Fibroblast of pulmonary artery (primary cell): Measurements from ENCODE around the gene ZNF140.

Source experiments
- DNase-seq: peaks from one replicate; pipeline ENCODE4 v3.0.0-alpha.2; 2010; ENCODE audit warnings: low read depth
- H3K4me3 ChIP-seq: replicated peaks from 2 replicates; pipeline ENCODE4 v1.5.1; 2011; ENCODE audit warnings: low read depth, mild to moderate bottlenecking, control low read depth, low read length, moderate library complexity
- TF ChIP-seq, protein P1 (sequence below): IDR thresholded peaks from 2 replicates; pipeline ENCODE4 v1.5.1; 2011; ENCODE audit warnings: mild to moderate bottlenecking, control low read depth, low read length, inconsistent platforms; ENCODE audit errors: missing control alignments

The ZNF140 gene

DNA sequence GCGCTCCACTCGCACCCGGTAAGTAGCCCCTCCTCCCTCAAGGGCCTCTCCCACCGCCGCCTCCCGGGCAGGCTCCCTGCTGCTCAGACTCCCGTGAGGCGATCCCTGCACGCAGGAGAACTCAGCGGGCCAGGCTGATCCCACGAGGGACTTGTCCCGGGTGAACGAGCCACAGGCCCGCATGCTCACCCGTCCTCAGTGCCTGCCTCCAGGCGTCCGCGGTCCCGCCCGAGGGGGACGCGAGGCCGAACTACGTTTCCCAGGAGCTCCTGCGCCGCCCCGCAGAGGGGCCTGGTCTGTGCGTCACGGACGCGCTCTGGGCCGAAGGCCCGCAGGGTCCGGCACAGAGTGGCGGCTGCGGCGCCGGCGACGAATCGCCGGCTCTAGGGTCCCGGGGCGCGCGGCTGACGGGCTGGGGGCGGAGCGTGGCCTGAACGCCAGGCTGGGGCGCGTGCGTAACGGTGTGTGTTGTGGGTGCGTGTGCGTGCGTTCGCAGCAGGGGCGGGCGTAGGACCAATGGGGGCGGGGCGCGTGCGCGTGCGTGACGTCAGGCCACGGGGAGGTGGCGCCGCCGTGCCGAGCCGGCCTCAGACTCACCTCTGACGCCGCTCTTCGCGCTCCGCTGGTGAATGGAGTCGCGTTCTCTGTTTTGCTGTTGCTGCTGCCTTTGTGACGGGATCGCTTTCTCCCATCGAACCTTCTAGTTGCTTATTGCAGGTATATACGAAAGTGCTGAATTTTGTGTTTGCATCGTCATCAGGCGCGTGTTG lies 49.5 kb downstream of the ZNF140 start, which contains the start of the genes ZNF10 and ZNF891:
Gene ZNF10 (plus strand): TSS at position 590 of the 770 bp plus-strand sequence. CDS start 13,866 bp downstream, outside the sequence.
Gene ZNF891 (minus strand): TSS at position 237 of the 770 bp plus-strand sequence. CDS start 8,356 bp downstream, outside the sequence.
- peak; percentile 98 for DNase-seq
- TF ChIP-seq, protein P1, sequence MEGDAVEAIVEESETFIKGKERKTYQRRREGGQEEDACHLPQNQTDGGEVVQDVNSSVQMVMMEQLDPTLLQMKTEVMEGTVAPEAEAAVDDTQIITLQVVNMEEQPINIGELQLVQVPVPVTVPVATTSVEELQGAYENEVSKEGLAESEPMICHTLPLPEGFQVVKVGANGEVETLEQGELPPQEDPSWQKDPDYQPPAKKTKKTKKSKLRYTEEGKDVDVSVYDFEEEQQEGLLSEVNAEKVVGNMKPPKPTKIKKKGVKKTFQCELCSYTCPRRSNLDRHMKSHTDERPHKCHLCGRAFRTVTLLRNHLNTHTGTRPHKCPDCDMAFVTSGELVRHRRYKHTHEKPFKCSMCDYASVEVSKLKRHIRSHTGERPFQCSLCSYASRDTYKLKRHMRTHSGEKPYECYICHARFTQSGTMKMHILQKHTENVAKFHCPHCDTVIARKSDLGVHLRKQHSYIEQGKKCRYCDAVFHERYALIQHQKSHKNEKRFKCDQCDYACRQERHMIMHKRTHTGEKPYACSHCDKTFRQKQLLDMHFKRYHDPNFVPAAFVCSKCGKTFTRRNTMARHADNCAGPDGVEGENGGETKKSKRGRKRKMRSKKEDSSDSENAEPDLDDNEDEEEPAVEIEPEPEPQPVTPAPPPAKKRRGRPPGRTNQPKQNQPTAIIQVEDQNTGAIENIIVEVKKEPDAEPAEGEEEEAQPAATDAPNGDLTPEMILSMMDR = no peak
- H3K4me3 ChIP-seq = peak within 1 kb of the TSS; percentile 61

DNA sequence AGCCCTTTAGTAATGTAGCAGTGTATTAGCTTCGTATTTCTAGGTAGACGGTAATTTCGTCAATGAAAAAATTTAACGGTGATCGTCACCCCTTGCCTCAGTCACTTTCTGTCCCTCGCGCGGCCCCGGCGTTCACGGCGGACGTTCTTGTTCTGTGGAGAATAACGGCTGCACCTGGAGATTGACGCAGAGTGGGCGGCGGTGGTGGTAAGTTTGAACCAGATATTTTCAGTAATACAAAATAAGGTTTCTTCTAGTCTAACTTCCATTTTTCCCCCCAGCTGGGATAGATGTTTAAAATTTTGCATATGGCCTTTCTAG lies 50.0 kb downstream of the ZNF140 start:
- no peak for DNase-seq
- TF ChIP-seq, protein P1 = no peak
- H3K4me3 ChIP-seq = peak overlapping the region; percentile 61

DNA sequence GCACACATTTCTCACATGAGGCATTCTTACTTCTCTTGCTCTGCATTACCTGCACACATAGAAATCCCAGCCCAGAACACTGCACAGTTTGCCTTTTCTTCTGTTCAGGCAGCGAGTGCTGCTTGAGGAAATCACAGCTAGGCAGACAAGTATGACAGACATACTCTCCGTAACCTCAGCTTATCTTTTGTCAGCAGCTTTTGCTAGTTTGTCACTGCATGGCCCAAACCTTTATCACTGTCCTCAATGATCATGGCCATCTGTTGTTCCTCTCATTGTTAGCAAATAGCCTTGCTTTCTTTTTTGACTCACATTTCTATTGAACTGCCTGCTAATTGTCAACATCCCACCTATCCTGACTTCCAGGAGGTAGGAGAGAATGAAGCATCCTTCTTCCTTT lies 55.0 kb downstream of the ZNF140 start:
- TF ChIP-seq, protein P1 = no peak
- DNase-seq = no peak
- H3K4me3 ChIP-seq = no peak overlapping the region

DNA sequence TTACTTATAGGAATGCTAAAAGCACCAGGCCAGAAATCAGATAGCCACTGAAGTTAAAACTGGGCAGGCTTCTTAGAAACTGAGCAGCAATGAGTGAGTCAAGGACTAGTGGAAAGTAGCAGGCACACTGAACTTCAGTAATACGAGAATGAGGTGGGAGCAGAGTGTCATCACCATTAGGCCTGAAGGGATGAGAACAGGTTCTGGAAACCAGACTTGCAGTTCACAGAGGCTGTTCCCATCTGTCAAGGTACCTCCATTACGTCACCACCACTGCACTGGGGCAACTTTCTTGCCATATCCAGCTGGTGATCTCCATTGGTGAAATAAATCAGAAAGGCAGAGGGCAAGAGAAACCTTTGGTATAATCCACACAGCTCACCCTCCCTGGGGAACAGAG lies 65.3 kb downstream of the ZNF140 start:
- TF ChIP-seq, protein P1 = no peak
- H3K4me3 ChIP-seq = no peak overlapping the region
- DNase-seq = no peak

DNA sequence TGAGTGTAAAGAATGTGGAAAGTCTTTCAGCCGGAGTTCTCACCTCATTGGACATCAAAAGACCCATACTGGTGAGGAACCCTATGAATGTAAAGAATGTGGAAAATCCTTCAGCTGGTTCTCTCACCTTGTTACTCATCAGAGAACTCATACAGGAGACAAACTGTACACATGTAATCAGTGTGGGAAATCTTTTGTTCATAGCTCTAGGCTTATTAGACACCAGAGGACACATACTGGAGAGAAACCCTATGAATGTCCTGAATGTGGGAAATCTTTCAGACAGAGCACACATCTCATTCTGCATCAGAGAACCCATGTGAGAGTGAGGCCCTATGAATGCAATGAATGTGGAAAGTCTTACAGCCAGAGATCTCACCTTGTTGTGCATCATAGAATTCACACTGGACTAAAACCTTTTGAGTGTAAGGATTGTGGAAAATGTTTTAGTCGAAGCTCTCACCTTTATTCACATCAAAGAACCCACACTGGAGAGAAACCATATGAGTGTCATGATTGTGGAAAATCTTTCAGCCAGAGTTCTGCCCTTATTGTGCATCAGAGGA lies 75.5 kb downstream of the ZNF140 start:
- no peak for DNase-seq
- no peak overlapping the region for H3K4me3 ChIP-seq
- TF ChIP-seq, protein P1 = no peak
